K562 (cell line): Measurements from ENCODE around the gene NDUFC2. TPM values are rescaled to one million over a fixed set of nuclear protein-coding genes. Genes with fewer than 3 reads are reported as not detected.

Source experiments
- CBX1 ChIP-seq: sonication (generic); IDR thresholded peaks from 2 replicates; pipeline ENCODE4 v1.6.1; 2016; ENCODE audit warnings: antibody characterized with exemption, low read depth, mild to moderate bottlenecking
- ELF1 ChIP-seq: fragments of 200-800 bp; sonication (Bioruptor generic); IDR thresholded peaks from 2 replicates; pipeline ENCODE4 v1.6.1; 2016; ENCODE audit warnings: missing genetic modification characterization, missing compliant biosample characterization
- ETV1 ChIP-seq: fragments of 450-650 bp; conservative IDR thresholded peaks from 2 replicates; pipeline ENCODE4 v1.6.1; 2016; ENCODE audit warnings: missing genetic modification characterization, control low read depth, low read depth, missing compliant biosample characterization
- GABPB1 ChIP-seq: sonication (generic); formaldehyde crosslinking; IDR thresholded peaks from 2 replicates; pipeline ENCODE4 v1.8.0; 2022; ENCODE audit warnings: mild to moderate bottlenecking, missing genetic modification reagents
- HMG20A ChIP-seq: fragments of 450-650 bp; formaldehyde crosslinking; conservative IDR thresholded peaks from 2 replicates; pipeline ENCODE4 v1.4.0; 2020; ENCODE audit warnings: mild to moderate bottlenecking, mixed read lengths
- MTA3 ChIP-seq: fragments of 450-650 bp; formaldehyde crosslinking; IDR thresholded peaks from 2 replicates; pipeline ENCODE4 v1.6.1; 2017; ENCODE audit warnings: mild to moderate bottlenecking, borderline replicate concordance
- MXI1 ChIP-seq: IDR thresholded peaks from 2 replicates; pipeline ENCODE4 v1.6.1; 2011; ENCODE audit warnings: low read depth, mild to moderate bottlenecking, improper control_type of control experiment, low read length
- NCOA1 ChIP-seq: fragments of 450-650 bp; IDR thresholded peaks from 2 replicates; pipeline ENCODE4 v1.6.1; 2016; ENCODE audit warnings: low read depth
- NR2C2 ChIP-seq, 2 experiments: fragments of 200-800 bp in 1 of 2; sonication (Bioruptor generic) in 1 of 2; sonication (generic) in 1 of 2; formaldehyde crosslinking in 1 of 2; IDR thresholded peaks; 2 replicates each; pipeline versions ENCODE4 v1.6.1 to v1.8.0; 2016 to 2022; ENCODE audit warnings: mild to moderate bottlenecking in 1 of 2, missing compliant biosample characterization in 1 of 2, missing genetic modification characterization in 1 of 2, missing genetic modification reagents in 1 of 2
- SMARCC2 ChIP-seq: fragments of 450-650 bp; IDR thresholded peaks from 2 replicates; pipeline ENCODE4 v1.6.1; 2017; ENCODE audit warnings: antibody characterized with exemption, moderate library complexity, mild to moderate bottlenecking, low read depth
- SMARCE1 ChIP-seq: fragments of 450-650 bp; IDR thresholded peaks from 2 replicates; pipeline ENCODE4 v1.7.1; 2016; ENCODE audit warnings: mild to moderate bottlenecking
- TBL1XR1 ChIP-seq, 2 experiments: IDR thresholded peaks; 2 replicates each; pipeline ENCODE4 v1.6.1; 2012; ENCODE audit warnings: improper control_type of control experiment in 2 of 2, low read length in 2 of 2, mild to moderate bottlenecking in 1 of 2
- TSC22D4 ChIP-seq: fragments of 450-650 bp; IDR thresholded peaks from 2 replicates; pipeline ENCODE4 v1.6.1; 2016; ENCODE audit warnings: missing genetic modification characterization, missing biosample characterization, control low read depth
- UBTF ChIP-seq, 2 experiments: IDR thresholded peaks; 2 replicates each; pipeline ENCODE4 v1.6.1; 2012; ENCODE audit warnings: improper control_type of control experiment in 2 of 2, low read depth in 2 of 2, low read length in 2 of 2, borderline replicate concordance in 1 of 2
- ZNF239 ChIP-seq: fragments of 250-450 bp; sonication (Bioruptor Pico); IDR thresholded peaks from 2 replicates; pipeline ENCODE4 v1.4.0; 2020; ENCODE audit warnings: mild to moderate bottlenecking
- ZNF280A ChIP-seq: fragments of 450-650 bp; IDR thresholded peaks from 2 replicates; pipeline ENCODE4 v1.6.1; 2018; ENCODE audit warnings: mild to moderate bottlenecking, low read depth; ENCODE audit not compliant: partially characterized antibody
- ZZZ3 ChIP-seq: fragments of 450-650 bp; IDR thresholded peaks from 2 replicates; pipeline ENCODE4 v1.6.1; 2016; ENCODE audit warnings: antibody characterized with exemption, mild to moderate bottlenecking, moderate library complexity
- polyA plus RNA-seq, 8 experiments: library from polyadenylated mRNA; depleted of rRNA in 4 of 8; stranded (reverse) in 5 of 8; unstranded in 3 of 8; fragments of >200 nt; fragmentation: Nextera tagmentation in 2 of 8; fragmentation: Illumina TruSeq in 1 of 8; extraction: Ambion mirVana in 2 of 8; extraction: Trizol in 1 of 8; gene quantifications; 2 replicates each; pipeline versions ENCODE4 v1.2.1 to v1.2.3, GENCODE V29; 2011 to 2014; ENCODE audit warnings: inconsistent platforms in 1 of 8, missing spikeins in 1 of 8
- total RNA-seq, 7 experiments: library from RNA; depleted of rRNA in 6 of 7; stranded (reverse); fragments of >200 nt in 6 of 7; fragmentation: Illumina TruSeq in 2 of 7; extraction: Trizol in 2 of 7; gene quantifications; 2 replicates each; pipeline versions ENCODE4 v1.2.1 to v1.2.3, GENCODE V29; 2011 to 2021; ENCODE audit warnings: low replicate concordance in 1 of 7

The NDUFC2 gene
- total and polyA plus RNA-seq, 9 of the 15 experiments (the other 6 are each of a cell fraction or from before 2014, with no cell fraction given) = 168 to 1,119 (median 442) TPM

- TF ChIP-seq UBTF (IDR thresholded peaks at IDR 0.05; ENCODE audit: borderline replicate concordance in 1 of 2, low read depth in 2 of 2, low read length in 2 of 2) = 0 out of 4 replicates have a peak, but pooled peaks of 1 of the 2 experiments have one; percentile 63
- no peak for TF ChIP-seq ZZZ3
- no peak for TF ChIP-seq ZNF239 (CRISPR knock-in tag)
- no peak for TF ChIP-seq TSC22D4 (tag)
- TF ChIP-seq HMG20A (CRISPR knock-in tag) = no peak
- peak; percentile 87 for TF ChIP-seq ETV1 (tag)
- TF ChIP-seq SMARCC2 = 0 out of 2 replicates have a peak, but pooled peaks have one; percentile 39
- peak; percentile 48; the same call in 1 of the 2 replicates for TF ChIP-seq GABPB1
- peak; percentile 90 for TF ChIP-seq SMARCE1
- TF ChIP-seq ZNF280A = no peak
- no peak for TF ChIP-seq CBX1
- TF ChIP-seq TBL1XR1 (IDR thresholded peaks at IDR 0.05; ENCODE audit: low read length in 2 of 2) = no peak
- TF ChIP-seq NR2C2 (CRISPR knock-in tag; IDR thresholded peaks at IDR 0.05) = no peak
- TF ChIP-seq NR2C2 (tag; IDR thresholded peaks at IDR 0.05) = peak; percentile 74
- peak; percentile 85; the same call in 1 of the 2 replicates for TF ChIP-seq MTA3
- no peak for TF ChIP-seq MXI1
- no peak for TF ChIP-seq NCOA1
- peak; percentile 79 for TF ChIP-seq ELF1 (tag)
Measured at GRCh38 chr11:78039919-78040671, 39.6 kb downstream of the NDUFC2 start (continued).
